Esophagus mucosa (tissue), 1 donor: ENCODE measurements around the gene GAB2. TPM values are rescaled to one million over a fixed set of nuclear protein-coding genes. Genes with fewer than 3 reads are reported as not detected.

Source experiments
- ATAC-seq: fragments of 200-7000 bp; cut with Tn5 transposase; one replicate; pipeline ENCODE4 v1.9.1; 2020
- total RNA-seq: library from RNA; stranded (reverse); gene quantifications from one replicate; pipeline ENCODE4 v1.2.4, GENCODE V29; 2023
- donor health status: DM: yes; HTN: yes; CAD: no.

The GAB2 gene
- total RNA-seq, 1 donor from 2014 or later, result 10.8 TPM

DNA sequence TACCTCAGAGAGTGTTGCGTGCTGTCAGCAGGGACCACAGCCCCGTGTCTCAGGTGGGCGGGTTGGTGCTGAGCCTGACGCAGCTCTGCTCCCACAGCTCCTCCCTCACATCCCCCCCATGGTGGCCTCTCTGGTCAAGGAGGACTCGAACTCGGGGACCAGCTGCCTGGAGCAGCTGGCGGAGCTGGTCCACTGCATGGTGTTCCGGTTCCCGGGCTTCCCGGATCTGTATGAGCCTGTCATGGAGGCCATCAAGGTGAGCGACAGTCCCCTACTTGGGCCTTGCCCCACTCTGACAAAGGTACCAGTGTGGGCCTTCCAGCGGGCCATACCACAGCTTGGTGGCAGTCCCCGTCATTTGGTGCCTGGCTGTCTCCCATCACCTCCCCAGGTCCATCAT, 217.1 kb downstream of the GAB2 start:
- no peak for ATAC-seq

DNA sequence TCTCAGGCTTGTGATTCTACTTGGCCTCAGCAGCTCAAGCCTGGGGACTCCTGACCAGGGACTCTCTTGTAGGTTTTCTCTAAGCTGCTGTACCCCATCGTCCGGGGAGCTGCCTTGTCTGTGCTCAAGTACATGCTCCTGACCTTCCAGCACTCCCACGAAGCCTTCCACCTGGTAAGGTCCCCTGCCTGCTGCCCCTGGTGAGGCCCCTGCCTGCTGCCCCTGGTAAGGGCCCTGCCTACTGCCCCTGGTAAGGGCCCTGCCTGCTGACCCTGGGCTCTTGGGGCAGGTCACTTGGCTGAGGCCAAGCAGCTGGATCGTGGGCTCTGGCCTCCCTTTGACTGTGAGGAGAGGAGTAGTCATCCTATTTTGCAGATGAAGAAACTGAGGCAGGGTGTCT, 217.6 kb downstream of the GAB2 start:
- no peak for ATAC-seq

DNA sequence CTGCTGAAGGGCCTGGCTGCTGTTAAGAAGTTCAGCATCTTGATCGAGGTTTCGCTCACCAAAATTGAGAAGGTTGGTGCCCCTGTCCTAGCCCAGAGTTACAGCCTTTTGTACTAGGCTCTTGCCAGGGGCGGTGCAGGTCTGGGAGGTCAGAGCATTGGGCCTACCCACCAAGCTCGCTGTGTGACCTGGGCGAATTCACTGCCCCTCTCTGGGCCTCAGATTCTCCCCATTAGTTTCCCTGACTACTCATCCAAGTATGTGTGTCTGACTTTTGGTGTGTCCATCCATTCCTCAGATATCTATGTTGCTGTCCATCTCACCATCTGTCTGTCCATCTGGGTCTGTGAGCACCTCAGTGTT, 218.0 kb downstream of the GAB2 start:
- no peak for ATAC-seq

DNA sequence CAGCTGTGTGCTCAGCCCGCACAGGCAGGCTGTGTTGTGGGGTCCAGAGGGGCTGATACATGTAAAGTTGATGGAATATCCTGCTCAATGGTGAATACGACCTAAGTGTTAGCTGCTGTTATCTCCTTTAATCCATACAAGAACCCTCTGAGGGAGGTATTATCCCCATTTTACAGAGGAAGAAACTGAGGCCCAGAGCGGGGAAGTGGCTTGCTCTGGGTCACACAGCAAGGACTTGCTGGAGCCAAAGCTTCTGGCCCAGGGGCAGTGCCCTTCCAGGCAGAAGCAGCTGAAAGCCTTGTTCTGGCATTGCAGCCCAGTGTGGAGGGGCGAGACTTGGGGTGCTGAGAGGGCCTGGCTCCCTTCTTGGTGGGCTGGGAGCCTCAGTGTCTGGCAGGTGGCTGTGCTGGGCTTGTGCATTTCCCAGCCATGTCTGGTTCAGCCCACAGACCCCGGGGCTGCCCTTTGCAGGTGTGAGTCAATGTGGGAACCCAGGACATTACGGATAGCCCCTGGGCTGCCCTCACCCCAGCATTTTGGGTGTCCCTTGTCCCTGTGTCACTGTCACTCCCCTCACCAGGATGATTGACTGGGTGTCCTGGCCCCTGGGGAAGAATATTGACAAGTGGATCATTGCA, 218.5 kb downstream of the GAB2 start:
- no peak for ATAC-seq

DNA sequence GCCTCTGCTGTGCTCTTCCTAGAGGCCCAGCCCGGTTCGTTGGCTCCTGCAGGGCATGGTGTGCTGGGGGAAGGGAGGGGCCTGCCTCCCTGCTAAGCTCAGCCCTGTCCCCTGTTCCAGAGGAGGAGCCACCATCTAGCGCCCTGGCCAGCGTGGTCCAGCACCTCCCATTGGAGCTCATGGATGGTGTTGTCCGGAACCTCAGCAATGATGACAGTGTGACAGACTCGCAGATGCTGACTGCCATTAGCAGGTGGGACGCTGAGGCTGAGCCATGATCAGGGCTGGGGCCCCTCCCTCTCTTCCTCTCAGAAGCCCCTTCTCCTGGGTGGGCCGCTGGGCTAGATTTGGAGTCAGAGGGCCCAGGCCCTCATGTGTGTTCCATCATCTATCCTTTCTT, 219.8 kb downstream of the GAB2 start:
- no peak for ATAC-seq

DNA sequence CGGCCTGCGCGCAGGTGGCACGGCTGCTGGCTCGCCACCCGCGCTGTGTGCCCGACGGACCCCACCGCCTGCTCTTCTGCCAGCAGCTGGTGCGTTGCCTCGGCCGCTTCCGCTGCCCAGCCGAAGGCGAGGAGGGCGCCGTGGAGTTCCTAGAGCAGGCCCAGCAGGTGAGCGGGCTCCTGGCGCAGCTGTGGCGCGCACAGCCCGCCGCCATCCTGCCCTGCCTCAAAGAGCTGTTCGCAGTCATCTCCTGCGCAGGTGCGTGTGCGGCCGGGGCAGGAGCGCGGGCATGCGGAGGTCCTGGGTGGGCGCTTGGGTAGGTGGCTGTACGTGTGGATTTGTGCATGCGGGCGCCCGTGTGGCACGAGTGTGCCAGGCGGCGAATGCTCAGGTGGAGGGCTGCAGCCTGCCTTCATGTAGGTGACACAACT, 220.9 kb downstream of the GAB2 start:
- ATAC-seq, result no peak

DNA sequence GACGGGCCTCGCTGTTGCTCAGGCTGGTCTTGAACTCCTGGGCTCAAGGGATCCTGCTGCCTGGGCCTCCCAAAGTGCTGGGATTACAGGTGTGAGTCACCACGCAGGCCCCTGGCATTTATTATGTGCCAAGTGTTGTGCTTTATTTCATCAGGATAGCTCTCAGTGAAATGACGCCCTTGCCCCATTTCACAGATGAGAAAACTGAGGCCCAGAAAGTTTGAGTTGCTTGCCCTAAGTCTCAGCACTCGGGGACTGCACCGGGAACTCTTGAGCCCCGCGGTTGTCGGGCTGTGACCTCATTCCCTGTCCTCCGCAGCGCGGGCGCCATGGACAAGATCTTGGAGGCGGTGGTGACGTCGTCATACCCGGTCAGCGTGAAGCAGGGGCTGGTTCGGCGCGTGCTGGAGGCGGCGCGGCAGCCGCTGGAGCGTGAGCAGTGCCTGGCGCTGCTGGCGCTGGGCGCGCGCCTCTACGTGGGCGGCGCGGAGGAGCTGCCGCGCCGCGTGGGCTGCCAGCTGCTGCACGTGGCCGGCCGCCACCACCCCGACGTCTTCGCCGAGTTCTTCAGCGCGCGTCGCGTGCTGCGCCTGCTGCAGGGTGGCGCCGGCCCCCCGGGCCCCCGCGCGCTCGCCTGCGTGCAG, 221.6 kb downstream of the GAB2 start:
- no peak for ATAC-seq

DNA sequence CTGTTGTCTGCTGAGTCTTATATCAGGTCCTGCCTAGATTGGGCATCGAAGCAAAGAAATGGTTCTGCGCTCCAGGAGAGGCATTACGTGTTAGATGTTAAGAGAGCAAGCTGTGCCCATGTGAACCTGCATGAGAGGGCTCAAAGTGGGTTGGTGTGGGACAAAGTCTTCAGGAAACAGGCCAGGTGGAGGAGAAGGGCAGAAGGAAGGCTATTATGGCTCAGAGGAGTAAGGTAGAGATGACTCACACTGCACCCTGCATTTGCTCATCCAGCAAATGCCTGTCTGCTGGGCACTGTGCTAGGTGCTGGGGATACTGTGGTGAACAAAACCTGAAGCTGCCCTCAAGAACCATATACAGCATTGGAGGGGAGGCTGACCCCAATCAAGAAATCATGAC, 223.1 kb downstream of the GAB2 start:
- peak; percentile 59 for ATAC-seq

DNA sequence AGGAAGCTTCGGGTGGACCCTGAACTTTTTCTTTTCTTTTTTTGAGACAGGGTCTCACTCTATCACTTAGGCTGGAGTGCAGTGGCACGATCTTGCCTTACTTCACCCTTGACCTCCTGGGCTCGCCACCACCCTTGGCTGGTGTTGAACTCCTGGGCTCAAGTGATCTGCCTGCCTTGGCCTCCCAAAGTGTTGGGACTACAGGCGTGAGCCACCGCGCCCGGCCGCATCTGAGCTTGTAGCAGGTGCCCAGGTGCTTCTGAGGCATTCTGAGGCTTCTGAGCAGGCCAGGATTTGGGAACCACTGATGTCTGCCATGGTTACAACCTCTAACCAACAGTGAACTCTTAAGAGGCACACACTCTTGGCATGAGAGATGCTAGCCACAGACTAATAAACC, 223.8 kb downstream of the GAB2 start:
- no peak for ATAC-seq

DNA sequence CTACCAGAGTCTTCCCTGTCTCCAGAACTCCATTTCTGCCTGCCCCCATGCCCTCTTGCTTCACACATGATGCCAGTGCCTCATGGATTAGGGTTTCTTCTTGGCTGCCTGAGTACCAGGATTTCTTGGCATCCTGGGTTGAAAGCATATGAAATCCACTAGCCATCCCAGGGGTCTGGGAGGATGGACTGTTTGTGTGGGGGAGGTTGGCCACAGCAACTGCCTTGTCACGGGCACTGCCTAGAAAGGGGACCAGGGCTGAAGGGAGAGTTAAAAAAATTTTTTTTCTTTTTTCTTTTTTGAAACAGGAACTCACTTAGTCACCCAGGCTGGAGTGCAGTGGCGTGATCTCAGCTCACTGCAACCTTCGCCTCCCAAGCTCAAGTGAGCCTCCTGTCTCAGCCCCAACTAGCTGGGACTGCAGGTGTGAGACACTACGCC, 224.7 kb downstream of the GAB2 start:
- no peak for ATAC-seq

DNA sequence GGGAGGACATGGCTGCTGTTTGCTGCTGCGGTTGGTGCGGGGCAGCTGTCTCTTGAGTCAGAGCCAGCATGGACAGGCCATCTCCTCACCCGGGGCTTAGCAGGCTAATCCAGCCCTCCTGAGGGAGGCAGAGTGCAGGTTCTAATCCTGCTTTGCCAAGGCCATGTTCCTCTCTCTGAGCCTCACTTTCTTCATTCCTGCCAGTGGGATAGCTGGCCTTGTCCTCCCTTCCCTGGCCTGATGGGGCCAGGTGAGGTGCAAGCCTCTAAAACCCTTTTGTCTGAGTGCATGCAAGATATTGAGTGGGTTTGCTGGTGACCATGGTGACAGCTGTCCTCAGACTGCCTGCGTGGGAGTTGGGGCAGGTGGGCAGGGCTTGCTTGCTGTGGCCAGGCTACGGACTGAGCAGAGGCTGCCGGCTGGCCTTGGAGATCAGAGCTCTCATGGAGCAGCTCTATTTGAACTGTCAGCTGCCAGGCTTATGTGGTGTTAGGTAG, 225.3 kb downstream of the GAB2 start:
- no peak for ATAC-seq

DNA sequence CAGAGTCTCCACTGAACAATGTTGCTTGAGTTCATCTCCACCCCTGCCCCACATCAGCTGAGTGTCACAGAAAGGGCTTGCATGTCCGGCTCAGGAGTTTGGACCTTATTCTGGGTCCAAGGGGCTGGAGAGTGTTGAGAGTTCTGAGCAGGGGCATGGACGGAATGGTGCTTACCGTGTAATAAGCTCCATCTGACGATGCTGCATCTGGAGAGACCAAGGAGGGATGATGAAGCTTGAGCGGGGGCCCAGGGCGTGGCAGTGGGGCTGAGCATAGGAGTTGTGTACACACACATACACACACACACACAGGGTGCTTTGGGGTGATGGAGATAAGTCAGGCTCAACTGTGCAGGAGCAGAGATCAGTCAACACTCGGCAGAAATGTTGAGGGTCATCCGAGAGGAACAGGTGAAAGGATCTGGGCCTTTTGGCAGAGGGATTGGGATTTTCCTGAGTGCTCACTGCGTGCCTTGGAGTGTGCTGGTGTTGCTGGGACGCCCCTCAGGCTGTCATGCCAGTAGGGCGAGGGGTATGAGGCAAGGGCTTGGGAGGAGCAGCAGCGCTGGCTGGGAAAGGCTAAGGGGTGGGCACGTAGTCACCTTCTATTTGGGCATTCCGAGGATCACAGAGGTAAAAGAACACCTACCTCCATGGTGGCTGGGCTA, 226.6 kb downstream of the GAB2 start:
- ATAC-seq, result no peak

DNA sequence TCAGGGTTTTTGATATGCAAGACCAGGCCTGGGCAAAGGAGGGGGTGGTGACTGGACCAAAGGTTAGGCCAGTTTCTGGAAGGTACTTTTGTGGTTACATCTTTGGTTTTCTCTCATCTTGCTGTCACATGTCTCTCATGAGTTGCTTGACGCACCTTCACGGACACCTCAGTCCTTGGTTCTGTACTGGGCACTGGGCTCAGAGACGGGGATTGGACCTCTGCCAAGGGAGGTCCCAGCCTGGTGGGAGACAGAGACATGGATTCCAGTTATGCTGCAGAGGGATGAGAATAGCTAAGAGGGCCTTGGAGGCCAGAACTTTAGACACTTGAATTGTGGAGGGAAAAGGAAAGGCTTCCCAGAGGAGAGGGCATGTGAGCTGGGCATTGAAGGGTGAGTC, 227.2 kb downstream of the GAB2 start:
- ATAC-seq, result no peak

DNA sequence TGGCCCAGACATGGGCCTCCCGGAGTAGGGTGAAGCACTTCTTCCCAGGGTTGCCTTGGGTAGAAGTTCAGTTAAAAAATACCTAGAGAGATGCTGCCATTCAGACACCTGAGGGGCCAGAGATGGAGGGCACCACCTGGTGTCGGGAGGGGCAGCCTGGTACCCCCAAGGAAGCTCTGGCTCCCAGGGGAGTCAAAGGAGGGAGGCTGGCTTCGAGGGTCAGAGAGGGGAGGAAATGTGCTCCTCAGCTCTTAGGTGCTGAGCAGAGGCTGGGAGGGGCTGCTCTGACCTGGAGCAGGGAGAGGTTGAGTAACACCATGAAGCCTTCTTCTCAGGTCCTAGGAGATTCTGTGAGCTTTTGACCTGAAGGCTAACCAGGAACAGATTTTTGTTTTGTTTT, 227.8 kb downstream of the GAB2 start:
- no peak for ATAC-seq

DNA sequence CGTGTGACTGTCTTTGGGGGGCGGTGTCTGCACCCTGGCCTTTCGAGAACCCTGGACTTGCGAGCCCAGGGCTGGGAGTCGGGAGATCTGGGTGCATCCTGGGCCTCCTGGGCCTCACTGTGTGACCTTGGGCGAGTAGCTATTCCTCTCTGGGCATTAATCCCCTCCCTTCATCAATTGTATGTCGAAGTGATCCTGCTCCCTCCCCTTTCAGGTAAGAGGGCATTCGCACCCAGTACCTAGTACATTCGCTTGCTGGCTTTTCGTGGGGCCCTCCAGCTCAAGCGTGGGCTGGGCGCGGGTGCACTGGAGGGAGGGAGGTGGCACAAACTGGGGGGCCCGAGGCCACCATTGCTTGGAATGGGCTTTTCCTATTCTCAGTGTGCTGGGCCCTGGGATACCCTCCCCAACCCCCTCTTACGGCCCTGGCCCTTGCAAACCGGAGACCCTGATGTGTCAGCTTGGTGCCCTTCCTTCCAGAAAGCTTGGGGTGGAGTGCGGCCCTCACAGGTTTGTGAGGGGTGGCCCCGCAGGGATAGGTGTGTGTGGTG, 228.4 kb downstream of the GAB2 start:
- ATAC-seq, result no peak

DNA sequence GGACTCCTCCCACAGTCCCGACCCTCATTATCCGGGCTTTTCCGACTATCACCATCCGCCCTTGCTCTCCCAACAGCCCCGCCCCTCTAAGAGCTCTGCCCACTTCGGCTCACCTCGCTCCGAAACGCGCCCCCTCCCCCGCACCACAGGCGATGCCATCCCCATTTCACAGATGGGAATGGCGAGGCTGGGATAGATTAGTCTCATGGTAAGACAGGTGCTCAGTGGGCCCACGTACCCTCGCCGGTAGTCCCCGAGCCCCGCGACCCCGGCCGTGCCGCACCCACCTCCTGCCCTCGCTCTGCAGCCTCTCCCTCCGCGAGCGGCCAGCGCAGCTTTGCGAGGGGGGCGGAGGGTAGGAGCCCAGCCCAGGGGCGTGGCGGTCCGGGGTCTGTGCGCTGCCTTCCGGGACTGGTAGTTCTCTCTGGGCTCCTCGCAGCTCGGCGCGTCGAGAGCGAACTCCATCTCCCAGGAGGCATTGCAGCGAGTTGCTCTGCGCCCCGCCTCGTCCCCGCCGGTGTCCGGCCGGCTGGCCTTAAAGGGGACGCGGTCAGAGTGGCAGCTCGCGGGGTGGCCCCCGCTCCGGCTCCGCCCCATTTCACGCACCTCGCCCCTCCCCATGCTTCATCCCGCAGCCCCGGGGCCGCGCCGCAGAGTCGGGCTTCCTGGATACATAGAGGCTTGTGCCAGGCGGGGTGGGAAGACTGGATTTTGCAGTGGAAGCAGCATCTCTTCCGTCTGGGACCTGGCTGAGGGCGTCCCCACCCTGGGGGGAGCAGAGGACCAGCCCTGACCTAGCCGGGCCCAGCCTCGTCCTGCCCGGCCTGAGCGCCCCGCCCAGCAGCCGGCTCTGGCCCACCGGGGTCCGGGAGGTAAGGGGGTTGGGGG, 229.1 kb downstream of the GAB2 start, which contains the start of the genes KCTD21 and USP35:
KCTD21 (minus strand) TSS at position 341 of the 888 bp plus-strand sequence. CDS start 14,072 bp downstream, outside the sequence.
USP35 (plus strand) TSS at position 634 of the 888 bp plus-strand sequence. CDS start 7,327 bp downstream, outside the sequence.
- peak; percentile 93 for ATAC-seq

DNA sequence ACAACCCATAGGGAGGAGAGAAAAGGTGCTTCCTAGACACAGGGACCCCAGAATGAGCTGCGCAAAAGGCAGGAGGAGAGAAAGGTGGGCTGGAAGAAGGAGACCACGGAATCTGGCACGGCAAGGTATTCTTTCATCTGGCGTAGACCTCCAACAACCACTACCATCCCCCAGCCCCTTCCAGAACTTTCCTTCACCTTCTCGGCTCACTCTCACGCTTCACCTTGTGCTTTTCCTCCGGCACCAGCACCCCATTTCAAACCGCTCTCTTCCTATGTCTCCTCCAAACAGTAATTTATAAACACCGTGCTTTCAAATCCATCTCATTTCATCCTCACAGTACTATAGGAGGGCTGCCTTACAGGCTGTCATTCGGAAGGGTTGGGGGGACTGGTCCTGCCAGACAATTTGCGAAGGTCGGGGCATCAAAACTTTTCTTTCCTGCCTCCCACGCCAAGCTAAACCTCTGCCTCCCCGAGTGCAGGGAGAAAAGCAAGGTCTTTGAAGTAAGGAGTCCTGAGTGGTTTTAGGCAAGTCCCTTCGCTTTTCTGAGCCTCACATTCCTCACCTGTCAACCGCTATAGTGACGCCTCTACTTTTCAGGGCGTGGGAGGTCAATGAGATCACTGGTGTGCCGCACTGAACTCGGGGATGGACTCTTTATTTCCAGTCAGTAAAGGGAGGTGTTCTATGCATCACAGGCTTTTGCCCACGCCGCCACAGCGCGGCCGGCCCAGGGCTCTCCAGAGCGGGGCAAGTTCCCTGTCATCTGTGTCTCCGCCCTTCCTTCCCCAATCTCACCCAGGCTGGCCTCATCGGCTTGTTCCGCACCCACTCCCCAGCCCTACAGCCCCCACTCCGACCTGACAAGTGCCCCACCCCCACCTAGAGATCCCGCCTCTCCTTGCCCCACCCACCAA, 230.0 kb downstream of the GAB2 start:
- ATAC-seq, result peak; percentile 73

DNA sequence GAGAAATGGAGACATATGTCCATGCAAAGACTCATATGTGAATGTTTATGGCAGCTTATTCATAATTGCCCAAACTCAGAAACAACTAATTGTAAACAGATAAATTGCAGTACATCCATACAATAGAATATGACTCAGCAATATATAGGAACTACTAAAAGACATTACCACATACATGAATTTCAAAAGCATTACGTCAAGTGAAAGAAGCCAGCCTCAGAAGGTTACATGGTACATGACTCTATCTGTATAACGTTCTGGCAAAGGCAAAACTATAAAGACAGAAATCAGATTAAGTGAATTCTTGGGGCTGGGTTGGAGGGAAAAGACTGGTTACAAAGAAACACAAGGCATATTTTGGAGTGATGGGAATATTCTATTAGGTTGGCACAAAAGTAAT, 236.4 kb downstream of the GAB2 start:
- peak; percentile 76 for ATAC-seq

DNA sequence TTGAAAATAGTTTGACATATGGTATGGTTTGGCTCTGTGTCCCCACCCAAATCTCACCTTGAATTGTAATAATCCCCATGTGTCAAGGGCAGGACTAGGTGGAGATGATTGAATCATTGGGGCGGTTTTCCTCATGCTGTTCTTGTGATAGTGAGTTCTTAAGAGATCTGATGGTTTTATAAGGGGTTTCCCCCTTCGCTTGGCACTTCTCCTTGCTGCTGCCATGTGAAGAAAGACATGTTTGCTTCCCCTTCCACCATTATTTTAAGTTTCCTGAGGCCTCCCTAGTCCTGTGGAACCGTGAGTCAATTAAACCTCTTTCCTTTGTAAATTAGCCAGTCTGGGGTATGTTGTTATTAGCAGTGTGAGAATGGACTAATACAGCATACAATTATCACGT, 236.9 kb downstream of the GAB2 start:
- ATAC-seq, result no peak

DNA sequence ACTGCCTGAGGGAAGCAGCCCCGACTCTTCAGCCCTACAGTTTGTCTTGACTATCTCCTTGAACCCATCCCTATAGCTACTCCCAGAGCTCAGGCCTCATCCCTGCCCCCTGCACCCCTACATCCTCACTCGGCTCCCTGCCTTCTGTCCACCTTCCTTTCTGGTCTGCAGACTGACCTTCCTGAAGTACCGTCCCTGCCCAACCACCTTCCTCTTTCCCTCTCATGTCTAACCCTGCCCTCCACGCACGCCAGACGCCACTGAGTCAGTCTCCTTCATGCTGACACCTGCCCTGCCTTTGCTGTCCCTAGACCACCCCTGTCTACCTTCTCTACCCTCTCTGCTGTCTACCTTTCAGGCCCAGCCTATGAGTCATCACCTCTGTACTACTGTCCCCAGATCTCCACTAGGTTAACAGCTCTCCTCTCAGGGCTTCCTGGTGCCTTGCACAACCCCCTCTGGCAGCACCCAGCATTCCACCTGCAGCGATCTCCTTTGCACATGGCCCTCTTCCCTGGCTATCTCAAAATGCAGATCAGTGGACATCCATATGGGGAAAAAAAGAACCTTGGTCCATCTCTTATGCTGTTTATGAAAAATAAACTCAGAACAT, 238.1 kb downstream of the GAB2 start:
- peak; percentile 82 for ATAC-seq

DNA sequence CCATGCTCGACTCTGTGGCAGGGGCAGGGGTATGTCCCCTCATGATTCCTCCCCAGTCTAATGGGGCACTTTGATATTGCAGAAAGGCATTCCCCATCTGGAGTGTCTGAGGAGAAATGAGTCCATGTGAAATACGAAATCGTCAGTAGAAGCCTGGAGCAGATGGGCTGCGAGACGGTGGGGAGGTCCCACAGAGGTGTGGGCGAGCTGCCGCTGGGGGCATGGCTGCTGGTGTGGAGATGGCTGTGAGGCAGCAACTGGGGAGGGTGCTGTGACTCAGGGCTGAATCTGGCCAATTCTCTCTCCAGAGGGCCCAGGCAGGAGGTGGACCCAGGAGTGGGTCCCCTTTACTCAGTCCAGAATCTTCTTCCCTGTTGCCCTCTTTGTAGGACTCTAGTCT, 240.4 kb downstream of the GAB2 start:
- no peak for ATAC-seq
